ENCODE results near the gene OCLN. TPM values are rescaled to one million over a fixed set of nuclear protein-coding genes. Genes with fewer than 3 reads are reported as not detected.

The OCLN gene
- total RNA-seq, 1 donor from 2014 or later, result 27.3 TPM

Other genes starting within 250 kb of the OCLN start
- gene CCDC125, start 160.0 kb upstream of the OCLN start, total RNA-seq, result 18.6 TPM
- gene AK6, start 123.3 kb upstream of the OCLN start, total RNA-seq, result 18.8 TPM
- gene TAF9, start 123.3 kb upstream of the OCLN start, total RNA-seq, result 20.0 TPM
- 8.9 TPM for gene RAD17, start 123.0 kb upstream of the OCLN start, total RNA-seq
- 29.7 TPM for gene MARVELD2, start 77.7 kb upstream of the OCLN start, total RNA-seq
- gene GTF2H2C, start 67.4 kb downstream of the OCLN start, total RNA-seq, result 10.8 TPM

All from left lobe of liver (tissue), 1 donor.